Keratinocyte (primary cell): ENCODE measurements around the gene MEIS3. TPM values are rescaled to one million over a fixed set of nuclear protein-coding genes. Genes with fewer than 3 reads are reported as not detected.

ENCODE experiments used
- DNase-seq: peaks from one replicate; pipeline ENCODE4 v3.0.0-alpha.2; 2011; ENCODE audit warnings: low read depth, missing footprints, low spot score
- FAIRE-seq: peaks from 2 replicates; lab custom pipeline; 2011; peaks lifted over from hg19 to GRCh38; lab: Jason Lieb, UNC
- H2AFZ ChIP-seq: 2 replicates; pipeline ENCODE4 v1.6.0; 2012; ENCODE audit warnings: low read length, control low read depth, inconsistent platforms; ENCODE audit not compliant: control insufficient read depth
- H3K27ac ChIP-seq: 2 replicates; pipeline ENCODE4 v1.5.1; 2011; ENCODE audit warnings: low read length; ENCODE audit not compliant: control insufficient read depth, insufficient read depth
- H3K27me3 ChIP-seq: 3 replicates; pipeline ENCODE4 v1.6.0; 2011; ENCODE audit warnings: low read length; ENCODE audit not compliant: control insufficient read depth, insufficient read depth; ENCODE audit errors: extremely low read depth
- H3K36me3 ChIP-seq, 2 experiments: 2 replicates in 1 of 2; 3 replicates in 1 of 2; pipeline ENCODE4 v1.5.1; 2011; ENCODE audit warnings: low read length in 2 of 2, mild to moderate bottlenecking in 1 of 2; ENCODE audit not compliant: control insufficient read depth in 2 of 2, insufficient read depth in 2 of 2; ENCODE audit errors: extremely low read depth in 1 of 2
- H3K4me1 ChIP-seq: 3 replicates; pipeline ENCODE4 v1.5.1; 2011; ENCODE audit warnings: low read length; ENCODE audit not compliant: control insufficient read depth, insufficient read depth; ENCODE audit errors: extremely low read depth
- H3K4me2 ChIP-seq: 3 replicates; pipeline ENCODE4 v1.6.0; 2011; ENCODE audit warnings: low read depth, low read length; ENCODE audit not compliant: control insufficient read depth, insufficient read depth; ENCODE audit errors: extremely low read depth
- H3K4me3 ChIP-seq, 3 experiments: fragments of 200-600 bp in 1 of 3; sonication (generic) in 1 of 3; 2 replicates in 2 of 3; 3 replicates in 1 of 3; pipeline ENCODE4 v1.5.1; 2011 to 2016; ENCODE audit warnings: low read length in 3 of 3, mild to moderate bottlenecking in 3 of 3, control low read depth in 2 of 3, inconsistent platforms in 1 of 3, low read depth in 1 of 3, mixed read lengths in 1 of 3, mixed run types in 1 of 3, moderate library complexity in 1 of 3; ENCODE audit not compliant: control insufficient read depth in 2 of 3, insufficient read depth in 2 of 3; ENCODE audit errors: extremely low read depth in 1 of 3
- H3K79me2 ChIP-seq: 2 replicates; pipeline ENCODE4 v1.6.0; 2012; ENCODE audit warnings: low read length; ENCODE audit not compliant: control insufficient read depth, insufficient read depth
- H3K9ac ChIP-seq: 3 replicates; pipeline ENCODE4 v1.6.0; 2011; ENCODE audit warnings: low read length; ENCODE audit not compliant: control insufficient read depth, insufficient read depth; ENCODE audit errors: extremely low read depth
- H3K9me1 ChIP-seq: 3 replicates; pipeline ENCODE4 v1.6.0; 2011; ENCODE audit warnings: low read length; ENCODE audit not compliant: control insufficient read depth, insufficient read depth; ENCODE audit errors: extremely low read depth
- H3K9me3 ChIP-seq: 2 replicates; pipeline ENCODE4 v1.5.1; 2012; ENCODE audit warnings: low read depth, low read length; ENCODE audit not compliant: control insufficient read depth
- H4K20me1 ChIP-seq: 3 replicates; pipeline ENCODE4 v1.6.0; 2011; ENCODE audit warnings: low read length; ENCODE audit not compliant: control insufficient read depth, insufficient read depth; ENCODE audit errors: extremely low read depth
- CTCF ChIP-seq, 3 experiments: IDR thresholded peaks in 1 of 3; conservative IDR thresholded peaks in 1 of 3; optimal IDR thresholded peaks in 1 of 3; 2 replicates in 2 of 3; 3 replicates in 1 of 3; pipeline versions ENCODE3 to v1.5.1; 2011; ENCODE audit warnings: low read length in 3 of 3, mild to moderate bottlenecking in 3 of 3, moderate library complexity in 2 of 3, control low read depth in 1 of 3, inconsistent platforms in 1 of 3; ENCODE audit not compliant: insufficient read depth in 2 of 3; ENCODE audit errors: extremely low read depth in 1 of 3
- EZH2 ChIP-seq: IDR thresholded peaks from one replicate; pipeline ENCODE4 v1.6.1; 2012; ENCODE audit warnings: inconsistent platforms, mild to moderate bottlenecking, low read length, moderate library complexity
- dilution Hi-C: fragments of 300-500 bp; cut with MboI; formaldehyde crosslinking; loops from one replicate; pipeline ENCODE4 v1.7.0; 2020; ENCODE audit warnings: low sequenced_read_pairs; ENCODE audit not compliant: extremely low pct_ligation_motif_present
- polyA plus RNA-seq, 5 experiments: library from polyadenylated mRNA; depleted of rRNA in 3 of 5; stranded (reverse) in 3 of 5; stranded (forward) in 1 of 5; unstranded in 1 of 5; fragments of >200 nt; gene quantifications; 1 replicate in 1 of 5; 2 replicates in 3 of 5; 3 replicates in 1 of 5; pipeline versions ENCODE4 v1.2.1 to v1.2.3, GENCODE V29; 2011 to 2012; ENCODE audit warnings: missing spikeins in 2 of 5, low read depth in 1 of 5, low replicate concordance in 1 of 5

MEIS3 gene
- polyA plus RNA-seq, 1 donor (not counting 4 experiments of a cell fraction or from before 2014, with no cell fraction given), result 1.7 TPM

GRCh38 chr19:47363758-47364531, 55.4 kb downstream of the MEIS3 start:
- Histone ChIP-seq H3K9me1 (no peaks in the 10 kb centered on the region), H3K79me2 (no peaks in the 10 kb centered on the region), H2AFZ (no peak overlapping the region), H3K27me3 (no peaks in the 10 kb centered on the region), H3K9ac (no peak overlapping the region), H3K4me3 (no peak overlapping the region), H3K4me2 (no peak overlapping the region), H4K20me1 (no peaks in the 10 kb centered on the region), H3K36me3 (peaks cover 23 to 30% of the 10 kb centered on the region in 2 experiments), H3K27ac (no peak overlapping the region), H3K9me3 (no peaks in the 10 kb centered on the region), H3K4me1 (peaks cover 8% of the 10 kb centered on the region)
- FAIRE-seq (no peak), DNase-seq (peak; percentile 5)
- no peak for TF ChIP-seq EZH2
- TF ChIP-seq CTCF (optimal IDR thresholded peaks at IDR 0.05 in 1 of 3, IDR thresholded peaks at IDR 0.05 in 1 of 3, conservative IDR thresholded peaks at IDR 0.05 in 1 of 3; ENCODE audit: extremely low read depth in 1 of 3, insufficient read depth in 2 of 3, low read length in 3 of 3), result no peak
- dilution Hi-C loops, result no loop called here

DNA sequence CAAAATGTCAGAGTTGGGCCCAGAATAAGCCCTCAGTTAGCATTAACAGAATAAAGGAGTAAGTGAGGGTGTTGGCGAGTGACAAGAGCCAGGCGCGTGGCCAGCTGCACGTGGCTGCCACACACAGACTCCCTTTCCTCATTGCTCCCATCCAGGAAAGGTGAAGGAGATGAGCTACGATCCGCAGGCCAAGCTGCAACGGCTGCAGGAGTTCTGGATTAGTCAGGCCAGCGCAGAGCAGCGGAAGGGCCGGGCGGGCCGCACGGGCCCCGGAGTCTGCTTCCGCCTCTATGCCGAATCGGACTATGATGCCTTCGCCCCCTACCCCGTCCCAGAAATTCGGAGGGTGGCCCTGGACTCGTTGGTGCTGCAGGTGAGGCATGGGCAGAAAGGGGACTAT, 57.0 kb downstream of the MEIS3 start:
- H3K36me3 ChIP-seq, result peaks cover 31 to 40% of the 10 kb centered on the region in 2 experiments
- H3K4me3 ChIP-seq, result no peak overlapping the region
- no peak for FAIRE-seq

More for the DNA sequence above, 57.0 kb downstream of the MEIS3 start:
- DNase-seq, result no peak
- H3K27ac ChIP-seq, result no peak overlapping the region
- dilution Hi-C loops, result no loop called here
- H3K4me2 ChIP-seq, result no peak overlapping the region
- no peaks in the 10 kb centered on the region for H4K20me1 ChIP-seq
- H3K9me3 ChIP-seq, result no peaks in the 10 kb centered on the region
- H3K9me1 ChIP-seq, result no peaks in the 10 kb centered on the region
- H3K27me3 ChIP-seq, result no peaks in the 10 kb centered on the region
- peaks cover 8% of the 10 kb centered on the region for H3K4me1 ChIP-seq
- TF ChIP-seq EZH2 (no peak), CTCF (optimal IDR thresholded peaks at IDR 0.05 in 1 of 3, IDR thresholded peaks at IDR 0.05 in 1 of 3, conservative IDR thresholded peaks at IDR 0.05 in 1 of 3; ENCODE audit: extremely low read depth in 1 of 3, insufficient read depth in 2 of 3, low read length in 3 of 3) (no peak)
- no peak overlapping the region for H3K9ac ChIP-seq
- H3K79me2 ChIP-seq, result peaks cover 3% of the 10 kb centered on the region
- no peak overlapping the region for H2AFZ ChIP-seq
